DND-41 (cell line): ENCODE data around the gene TMEM154.
A peak's percentile ranks its signal among the peaks of the same experiment; 100 is the strongest.

Experiments
- ATAC-seq: fragments of 200-7000 bp; cut with Tn5 transposase; 3 replicates; pipeline ENCODE4 v1.9.1; 2021; ENCODE audit warnings: low read depth; ENCODE audit not compliant: insufficient read depth
- DNase-seq: peaks from one replicate; pipeline ENCODE4 v3.0.0-alpha.2; 2020
- H2AFZ ChIP-seq: 2 replicates; pipeline ENCODE4 v1.6.0; 2012; ENCODE audit warnings: low read depth, low read length
- H3K27ac ChIP-seq: 2 replicates; pipeline ENCODE4 v1.5.1; 2012; ENCODE audit warnings: low read length, inconsistent platforms
- H3K27me3 ChIP-seq: fragments of 200-600 bp; sonication (generic); 2 replicates; pipeline ENCODE4 v1.6.0; 2012; ENCODE audit warnings: low read length, mild to moderate bottlenecking, inconsistent platforms; ENCODE audit not compliant: insufficient read depth, poor library complexity
- H3K36me3 ChIP-seq: 2 replicates; pipeline ENCODE4 v1.5.1; 2012; ENCODE audit warnings: low read length, inconsistent platforms; ENCODE audit not compliant: insufficient read depth
- H3K4me1 ChIP-seq: 2 replicates; pipeline ENCODE4 v1.5.1; 2012; ENCODE audit warnings: mild to moderate bottlenecking, low read length; ENCODE audit not compliant: insufficient read depth
- H3K4me2 ChIP-seq: 2 replicates; pipeline ENCODE4 v1.6.0; 2012; ENCODE audit warnings: mild to moderate bottlenecking, moderate library complexity, low read length, inconsistent platforms; ENCODE audit not compliant: insufficient read depth
- H3K4me3 ChIP-seq, 2 experiments: fragments of 200-600 bp in 1 of 2; shearing (Covaris generic) in 1 of 2; 2 replicates each; pipeline ENCODE4 v1.5.1; 2012 to 2016; ENCODE audit warnings: inconsistent platforms in 2 of 2, low read length in 2 of 2, mild to moderate bottlenecking in 2 of 2, low read depth in 1 of 2, moderate library complexity in 1 of 2
- H3K79me2 ChIP-seq: 2 replicates; pipeline ENCODE4 v1.6.0; 2012; ENCODE audit warnings: low read length, inconsistent platforms; ENCODE audit not compliant: insufficient read depth
- H3K9ac ChIP-seq: 2 replicates; pipeline ENCODE4 v1.6.0; 2012; ENCODE audit warnings: low read depth, mild to moderate bottlenecking, inconsistent platforms, low read length, moderate library complexity
- H3K9me3 ChIP-seq: 2 replicates; pipeline ENCODE4 v1.5.1; 2012; ENCODE audit warnings: low read length, moderate library complexity, mild to moderate bottlenecking, inconsistent platforms; ENCODE audit not compliant: insufficient read depth, severe bottlenecking
- H4K20me1 ChIP-seq: 2 replicates; pipeline ENCODE4 v1.6.0; 2012; ENCODE audit warnings: low read length; ENCODE audit not compliant: insufficient read depth
- EZH2 ChIP-seq: IDR thresholded peaks from 3 replicates; pipeline ENCODE4 v1.6.1; 2012; ENCODE audit warnings: borderline replicate concordance, low read depth, mild to moderate bottlenecking, moderate library complexity, low read length, inconsistent platforms; ENCODE audit not compliant: severe bottlenecking
- TF ChIP-seq, protein P1 (sequence below): IDR thresholded peaks from 2 replicates; pipeline ENCODE4 v1.5.1; 2012; ENCODE audit warnings: borderline replicate concordance, low read length, moderate library complexity, mild to moderate bottlenecking; ENCODE audit not compliant: poor library complexity, severe bottlenecking; ENCODE audit errors: extremely low read depth

The TMEM154 gene

DNA sequence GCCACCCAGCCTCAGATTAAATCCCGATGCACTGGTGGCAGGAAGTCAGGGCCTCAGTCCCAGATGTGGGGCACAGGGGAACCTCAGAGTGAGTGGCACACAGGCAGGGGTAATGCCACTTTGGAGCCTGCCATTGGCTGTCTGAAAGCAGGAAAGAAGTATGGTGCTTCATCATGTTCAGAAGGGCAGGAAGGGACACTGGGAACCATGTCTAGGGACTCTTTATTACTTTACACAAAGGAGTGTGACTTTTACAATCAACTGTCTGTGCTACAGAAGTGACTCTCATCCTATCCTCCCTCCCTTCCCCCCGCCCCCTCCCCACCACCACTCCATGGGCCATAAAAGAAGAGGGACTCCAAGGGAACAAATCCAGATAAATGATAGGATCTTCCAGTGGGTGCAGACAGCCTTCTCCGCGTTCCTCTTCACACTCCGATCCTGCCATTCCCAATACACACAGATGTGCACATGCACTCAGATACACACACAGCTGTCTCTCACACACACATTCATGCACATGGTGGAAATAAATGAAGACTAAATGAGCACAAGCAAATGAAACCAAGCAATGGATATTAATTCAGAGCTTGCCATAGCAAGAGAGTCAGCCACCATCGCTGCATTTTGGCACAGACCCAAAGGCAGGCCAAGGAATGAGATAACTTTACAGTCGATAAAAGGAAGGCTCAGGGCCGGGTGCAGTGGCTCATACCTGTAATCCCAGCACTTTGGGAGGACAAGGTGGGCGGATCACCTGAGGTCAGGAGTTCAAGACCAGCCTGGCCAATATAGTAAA, 2.5 kb upstream of the TMEM154 start:
- ATAC-seq: no peak
- Histone ChIP-seq H2AFZ (no peak overlapping the region), H3K4me3 (no peak overlapping the region), H3K79me2 (0 out of 2 replicates have a peak, but pooled peaks cover 3% of the 10 kb centered on the region), H4K20me1 (no peaks in the 10 kb centered on the region), H3K27ac (no peak overlapping the region), H3K36me3 (no peaks in the 10 kb centered on the region), H3K27me3 (no peaks in the 10 kb centered on the region), H3K9ac (no peak overlapping the region), H3K9me3 (no peaks in the 10 kb centered on the region), H3K4me2 (no peak overlapping the region), H3K4me1 (peaks cover 21% of the 10 kb centered on the region)
- DNase-seq: no peak
- TF ChIP-seq, protein P1, sequence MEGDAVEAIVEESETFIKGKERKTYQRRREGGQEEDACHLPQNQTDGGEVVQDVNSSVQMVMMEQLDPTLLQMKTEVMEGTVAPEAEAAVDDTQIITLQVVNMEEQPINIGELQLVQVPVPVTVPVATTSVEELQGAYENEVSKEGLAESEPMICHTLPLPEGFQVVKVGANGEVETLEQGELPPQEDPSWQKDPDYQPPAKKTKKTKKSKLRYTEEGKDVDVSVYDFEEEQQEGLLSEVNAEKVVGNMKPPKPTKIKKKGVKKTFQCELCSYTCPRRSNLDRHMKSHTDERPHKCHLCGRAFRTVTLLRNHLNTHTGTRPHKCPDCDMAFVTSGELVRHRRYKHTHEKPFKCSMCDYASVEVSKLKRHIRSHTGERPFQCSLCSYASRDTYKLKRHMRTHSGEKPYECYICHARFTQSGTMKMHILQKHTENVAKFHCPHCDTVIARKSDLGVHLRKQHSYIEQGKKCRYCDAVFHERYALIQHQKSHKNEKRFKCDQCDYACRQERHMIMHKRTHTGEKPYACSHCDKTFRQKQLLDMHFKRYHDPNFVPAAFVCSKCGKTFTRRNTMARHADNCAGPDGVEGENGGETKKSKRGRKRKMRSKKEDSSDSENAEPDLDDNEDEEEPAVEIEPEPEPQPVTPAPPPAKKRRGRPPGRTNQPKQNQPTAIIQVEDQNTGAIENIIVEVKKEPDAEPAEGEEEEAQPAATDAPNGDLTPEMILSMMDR: no peak
- TF ChIP-seq EZH2: no peak

DNA sequence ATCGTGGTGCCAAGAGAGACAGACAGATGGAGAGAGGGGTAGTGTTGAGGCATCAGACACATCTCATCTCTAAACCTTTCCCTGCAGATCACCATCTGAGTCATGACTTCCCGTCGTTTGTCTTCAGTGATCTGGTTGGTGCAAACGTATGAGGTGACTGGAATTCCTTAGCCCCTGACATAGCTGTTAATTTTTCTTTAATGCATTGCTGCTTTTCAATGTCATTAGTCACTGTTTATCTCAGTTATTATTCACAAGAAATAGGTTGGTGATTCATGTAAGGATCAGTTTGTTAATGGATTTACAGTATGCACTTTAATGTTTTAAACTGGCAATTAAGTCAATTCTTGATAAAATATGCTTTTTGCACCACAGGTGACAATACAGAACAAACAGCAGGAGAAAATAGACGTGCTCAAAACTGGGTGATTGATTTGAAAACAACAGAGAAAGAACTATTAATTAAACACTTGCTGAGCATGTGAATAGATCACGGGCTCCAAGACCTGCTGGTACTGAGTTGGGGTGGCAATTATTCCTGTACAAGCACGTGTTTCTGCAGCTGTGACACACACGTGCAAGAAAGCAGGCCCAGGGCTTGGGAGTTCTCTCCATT, 1.3 kb upstream of the TMEM154 start:
- no peaks in the 10 kb centered on the region for H3K27me3 ChIP-seq
- H3K9ac ChIP-seq: no peak overlapping the region
- TF ChIP-seq EZH2: no peak
- TF ChIP-seq, protein P1: no peak
- 0 out of 2 replicates have a peak, but pooled peaks cover 3% of the 10 kb centered on the region for H3K79me2 ChIP-seq
- no peak overlapping the region for H3K4me2 ChIP-seq
- H3K9me3 ChIP-seq: no peaks in the 10 kb centered on the region
- H4K20me1 ChIP-seq: no peaks in the 10 kb centered on the region
- peak overlapping the region; percentile 33; the same call in 1 of the 2 replicates for H2AFZ ChIP-seq
- H3K27ac ChIP-seq: no peak overlapping the region
- peaks cover 21% of the 10 kb centered on the region for H3K4me1 ChIP-seq
- DNase-seq (no peak), ATAC-seq (no peak)
- no peaks in the 10 kb centered on the region for H3K36me3 ChIP-seq
- no peak overlapping the region for H3K4me3 ChIP-seq

- H3K4me1 ChIP-seq: peaks cover 21% of the 10 kb centered on the region
- no peak for TF ChIP-seq EZH2
- TF ChIP-seq, protein P1: no peak
- no peaks in the 10 kb centered on the region for H3K9me3 ChIP-seq
- H2AFZ ChIP-seq: peak overlapping the region; percentile 93
- 0 out of 2 replicates have a peak, but pooled peaks cover 3% of the 10 kb centered on the region for H3K79me2 ChIP-seq
- DNase-seq (no peak), ATAC-seq (no peak)
- H4K20me1 ChIP-seq: no peaks in the 10 kb centered on the region
- no peaks in the 10 kb centered on the region for H3K27me3 ChIP-seq
- H3K36me3 ChIP-seq: no peaks in the 10 kb centered on the region
- H3K27ac ChIP-seq: peak overlapping the region; percentile 80; the same call in 1 of the 2 replicates
- H3K4me3 ChIP-seq: peak overlapping the region; percentile 61 to 73
- H3K9ac ChIP-seq: peak overlapping the region; percentile 68
- H3K4me2 ChIP-seq: peak overlapping the region; percentile 75
Measured at GRCh38 chr4:152678841-152679240, 956 bp downstream of the TMEM154 start.
